GM23338 (cell line): ENCODE measurements around the gene PTCD2.

Experiments used
- CTCF ChIP-seq, 2 experiments: fragments of 200-600 bp in 1 of 2; sonication (generic) in 1 of 2; conservative IDR thresholded peaks; 2 replicates each; pipeline versions ENCODE4 v1.5.1 to v1.6.1; 2016 to 2017; ENCODE audit warnings: antibody characterized with exemption in 2 of 2, low read depth in 2 of 2, mild to moderate bottlenecking in 2 of 2, moderate library complexity in 1 of 2
- EZH2 ChIP-seq: fragments of 200-600 bp; sonication (generic); IDR thresholded peaks from one replicate; pipeline ENCODE4 v1.8.0; 2017; ENCODE audit warnings: antibody characterized with exemption, mild to moderate bottlenecking, low read depth; ENCODE audit not compliant: unreplicated experiment
- POLR2AphosphoS5 ChIP-seq: IDR thresholded peaks from 2 replicates; pipeline ENCODE4 v1.6.1; 2016; ENCODE audit warnings: antibody characterized with exemption, low read depth
- STAT1 ChIP-seq: IDR thresholded peaks from one replicate; pipeline ENCODE4 v1.6.1; 2016; ENCODE audit warnings: antibody characterized with exemption; ENCODE audit not compliant: unreplicated experiment

GRCh38 chr5:72377910-72378638 is 57.9 kb downstream of the PTCD2 start:
- TF ChIP-seq CTCF (conservative IDR thresholded peaks at IDR 0.05; ENCODE audit: low read depth in 2 of 2) (no peak), EZH2 (no peak), POLR2AphosphoS5 (no peak), STAT1 (no peak)
